ENCODE measurements around the gene LPIN1. TPM values are rescaled to one million over a fixed set of nuclear protein-coding genes. Genes with fewer than 3 reads are reported as not detected.

LPIN1 gene
- total and polyA plus RNA-seq, 4 donors, result 10.1 to 27.4 (median 13.4) TPM

DNA sequence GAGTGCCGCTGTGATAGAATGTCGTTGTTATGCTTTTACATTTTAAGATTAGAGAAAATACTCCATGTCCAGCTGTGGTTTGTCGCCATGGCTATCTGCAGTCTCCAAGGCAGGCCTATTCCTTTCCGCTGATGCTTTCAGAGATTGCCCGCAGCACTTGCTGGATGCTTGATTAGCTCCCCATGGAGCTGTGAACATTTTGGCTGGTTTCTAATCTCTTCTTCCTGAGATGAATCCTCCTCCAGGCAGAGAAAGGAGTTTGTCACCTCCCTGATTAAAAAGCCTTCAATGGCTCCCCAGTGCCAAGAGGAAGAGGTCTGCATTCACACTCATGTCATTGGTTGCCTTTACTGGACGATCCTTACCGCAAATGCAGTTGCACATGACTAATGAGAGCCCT is 32.6 kb upstream of the LPIN1 start:
- Histone ChIP-seq H3K27me3 (ENCODE audit: control insufficient read depth in 4 of 4, insufficient read depth in 4 of 4, low read length in 3 of 4) (no peaks in the 10 kb centered on the region), H3K9me3 (ENCODE audit: control insufficient read depth in 4 of 4, low read length in 3 of 4) (no peaks in the 10 kb centered on the region), H3K4me3 (ENCODE audit: low read depth in 1 of 3, low read length in 3 of 3) (no peak overlapping the region), H3K27ac (ENCODE audit: low read depth in 1 of 2, low read length in 2 of 2) (no peak overlapping the region), H3K36me3 (ENCODE audit: control insufficient read depth in 4 of 4, insufficient read depth in 3 of 4, low read depth in 1 of 4, low read length in 3 of 4) (no peaks in the 10 kb centered on the region), H3K4me1 (ENCODE audit: control insufficient read depth in 4 of 4, insufficient read depth in 4 of 4, low read length in 3 of 4) (peaks cover 2 to 25% (median 14%) of the 10 kb centered on the region in 4 donors), H3K9ac (ENCODE audit: low read depth in 1 of 2, low read length in 2 of 2) (no peak overlapping the region)
- no peak for DNase-seq (ENCODE audit: low spot score)
- WGBS, result 95% methylated on average over 7 of the region's 7 CpGs
- TF ChIP-seq, protein P1, sequence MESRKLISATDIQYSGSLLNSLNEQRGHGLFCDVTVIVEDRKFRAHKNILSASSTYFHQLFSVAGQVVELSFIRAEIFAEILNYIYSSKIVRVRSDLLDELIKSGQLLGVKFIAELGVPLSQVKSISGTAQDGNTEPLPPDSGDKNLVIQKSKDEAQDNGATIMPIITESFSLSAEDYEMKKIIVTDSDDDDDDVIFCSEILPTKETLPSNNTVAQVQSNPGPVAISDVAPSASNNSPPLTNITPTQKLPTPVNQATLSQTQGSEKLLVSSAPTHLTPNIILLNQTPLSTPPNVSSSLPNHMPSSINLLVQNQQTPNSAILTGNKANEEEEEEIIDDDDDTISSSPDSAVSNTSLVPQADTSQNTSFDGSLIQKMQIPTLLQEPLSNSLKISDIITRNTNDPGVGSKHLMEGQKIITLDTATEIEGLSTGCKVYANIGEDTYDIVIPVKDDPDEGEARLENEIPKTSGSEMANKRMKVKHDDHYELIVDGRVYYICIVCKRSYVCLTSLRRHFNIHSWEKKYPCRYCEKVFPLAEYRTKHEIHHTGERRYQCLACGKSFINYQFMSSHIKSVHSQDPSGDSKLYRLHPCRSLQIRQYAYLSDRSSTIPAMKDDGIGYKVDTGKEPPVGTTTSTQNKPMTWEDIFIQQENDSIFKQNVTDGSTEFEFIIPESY (IDR thresholded peaks at IDR 0.05), result no peak
- TF ChIP-seq YY1 (IDR thresholded peaks at IDR 0.05) (no peak), FOXA2 (IDR thresholded peaks at IDR 0.05) (no peak), RXRA (IDR thresholded peaks at IDR 0.05) (no peak), RAD21 (IDR thresholded peaks at IDR 0.05) (no peak), HNF4A (conservative IDR thresholded peaks at IDR 0.05) (no peak), HNF4G (IDR thresholded peaks at IDR 0.05) (no peak), FOXA1 (IDR thresholded peaks at IDR 0.05) (no peak), GABPA (IDR thresholded peaks at IDR 0.05 in 1 of 2, conservative IDR thresholded peaks at IDR 0.05 in 1 of 2) (no peak), JUND (IDR thresholded peaks at IDR 0.05) (no peak), NR2F2 (IDR thresholded peaks at IDR 0.05) (no peak), EGR1 (IDR thresholded peaks at IDR 0.05; ENCODE audit: low read depth in 2 of 2) (no peak)
- TF ChIP-seq, protein P2, sequence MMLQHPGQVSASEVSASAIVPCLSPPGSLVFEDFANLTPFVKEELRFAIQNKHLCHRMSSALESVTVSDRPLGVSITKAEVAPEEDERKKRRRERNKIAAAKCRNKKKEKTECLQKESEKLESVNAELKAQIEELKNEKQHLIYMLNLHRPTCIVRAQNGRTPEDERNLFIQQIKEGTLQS (IDR thresholded peaks at IDR 0.05), result no peak
- TF ChIP-seq, protein P3, sequence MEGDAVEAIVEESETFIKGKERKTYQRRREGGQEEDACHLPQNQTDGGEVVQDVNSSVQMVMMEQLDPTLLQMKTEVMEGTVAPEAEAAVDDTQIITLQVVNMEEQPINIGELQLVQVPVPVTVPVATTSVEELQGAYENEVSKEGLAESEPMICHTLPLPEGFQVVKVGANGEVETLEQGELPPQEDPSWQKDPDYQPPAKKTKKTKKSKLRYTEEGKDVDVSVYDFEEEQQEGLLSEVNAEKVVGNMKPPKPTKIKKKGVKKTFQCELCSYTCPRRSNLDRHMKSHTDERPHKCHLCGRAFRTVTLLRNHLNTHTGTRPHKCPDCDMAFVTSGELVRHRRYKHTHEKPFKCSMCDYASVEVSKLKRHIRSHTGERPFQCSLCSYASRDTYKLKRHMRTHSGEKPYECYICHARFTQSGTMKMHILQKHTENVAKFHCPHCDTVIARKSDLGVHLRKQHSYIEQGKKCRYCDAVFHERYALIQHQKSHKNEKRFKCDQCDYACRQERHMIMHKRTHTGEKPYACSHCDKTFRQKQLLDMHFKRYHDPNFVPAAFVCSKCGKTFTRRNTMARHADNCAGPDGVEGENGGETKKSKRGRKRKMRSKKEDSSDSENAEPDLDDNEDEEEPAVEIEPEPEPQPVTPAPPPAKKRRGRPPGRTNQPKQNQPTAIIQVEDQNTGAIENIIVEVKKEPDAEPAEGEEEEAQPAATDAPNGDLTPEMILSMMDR (IDR thresholded peaks at IDR 0.05; ENCODE audit: low read depth, low read length, missing input control), result no peak
- TF ChIP-seq, protein P4, sequence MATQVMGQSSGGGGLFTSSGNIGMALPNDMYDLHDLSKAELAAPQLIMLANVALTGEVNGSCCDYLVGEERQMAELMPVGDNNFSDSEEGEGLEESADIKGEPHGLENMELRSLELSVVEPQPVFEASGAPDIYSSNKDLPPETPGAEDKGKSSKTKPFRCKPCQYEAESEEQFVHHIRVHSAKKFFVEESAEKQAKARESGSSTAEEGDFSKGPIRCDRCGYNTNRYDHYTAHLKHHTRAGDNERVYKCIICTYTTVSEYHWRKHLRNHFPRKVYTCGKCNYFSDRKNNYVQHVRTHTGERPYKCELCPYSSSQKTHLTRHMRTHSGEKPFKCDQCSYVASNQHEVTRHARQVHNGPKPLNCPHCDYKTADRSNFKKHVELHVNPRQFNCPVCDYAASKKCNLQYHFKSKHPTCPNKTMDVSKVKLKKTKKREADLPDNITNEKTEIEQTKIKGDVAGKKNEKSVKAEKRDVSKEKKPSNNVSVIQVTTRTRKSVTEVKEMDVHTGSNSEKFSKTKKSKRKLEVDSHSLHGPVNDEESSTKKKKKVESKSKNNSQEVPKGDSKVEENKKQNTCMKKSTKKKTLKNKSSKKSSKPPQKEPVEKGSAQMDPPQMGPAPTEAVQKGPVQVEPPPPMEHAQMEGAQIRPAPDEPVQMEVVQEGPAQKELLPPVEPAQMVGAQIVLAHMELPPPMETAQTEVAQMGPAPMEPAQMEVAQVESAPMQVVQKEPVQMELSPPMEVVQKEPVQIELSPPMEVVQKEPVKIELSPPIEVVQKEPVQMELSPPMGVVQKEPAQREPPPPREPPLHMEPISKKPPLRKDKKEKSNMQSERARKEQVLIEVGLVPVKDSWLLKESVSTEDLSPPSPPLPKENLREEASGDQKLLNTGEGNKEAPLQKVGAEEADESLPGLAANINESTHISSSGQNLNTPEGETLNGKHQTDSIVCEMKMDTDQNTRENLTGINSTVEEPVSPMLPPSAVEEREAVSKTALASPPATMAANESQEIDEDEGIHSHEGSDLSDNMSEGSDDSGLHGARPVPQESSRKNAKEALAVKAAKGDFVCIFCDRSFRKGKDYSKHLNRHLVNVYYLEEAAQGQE (IDR thresholded peaks at IDR 0.05), result no peak
- TF ChIP-seq, protein P5, sequence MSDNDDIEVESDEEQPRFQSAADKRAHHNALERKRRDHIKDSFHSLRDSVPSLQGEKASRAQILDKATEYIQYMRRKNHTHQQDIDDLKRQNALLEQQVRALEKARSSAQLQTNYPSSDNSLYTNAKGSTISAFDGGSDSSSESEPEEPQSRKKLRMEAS (IDR thresholded peaks at IDR 0.05), result no peak

All from liver (tissue), 9 donors.